GM12878 (cell line): ENCODE results near the gene THAP4. TPM values are rescaled to one million over a fixed set of nuclear protein-coding genes. Genes with fewer than 3 reads are reported as not detected.
A peak's percentile ranks its signal among the peaks of the same experiment; 100 is the strongest.

ENCODE experiments used
- ATF2 ChIP-seq: IDR thresholded peaks from 2 replicates; pipeline ENCODE4 v1.6.1; 2012; ENCODE audit warnings: low read length, inconsistent platforms
- EGR1 ChIP-seq, 2 experiments: IDR thresholded peaks; 1 replicate in 1 of 2; 2 replicates in 1 of 2; pipeline ENCODE4 v1.6.1; 2011 to 2012; ENCODE audit warnings: low read depth in 2 of 2, low read length in 2 of 2, borderline replicate concordance in 1 of 2, mild to moderate bottlenecking in 1 of 2, moderate library complexity in 1 of 2
- GABPA ChIP-seq: IDR thresholded peaks from 2 replicates; pipeline ENCODE4 v1.6.1; 2014; ENCODE audit warnings: antibody characterized with exemption, low read depth, mild to moderate bottlenecking, inconsistent platforms
- HCFC1 ChIP-seq: fragments of 150-350 bp; IDR thresholded peaks from 2 replicates; pipeline ENCODE4 v1.6.1; 2014; ENCODE audit warnings: low read length
- HDGF ChIP-seq: fragments of 450-650 bp; IDR thresholded peaks from 2 replicates; pipeline ENCODE4 v1.6.1; 2016; ENCODE audit warnings: antibody characterized with exemption
- MXI1 ChIP-seq: fragments of 150-350 bp; IDR thresholded peaks from 2 replicates; pipeline ENCODE4 v1.6.1; 2011; ENCODE audit warnings: low read depth, mild to moderate bottlenecking, inconsistent platforms, low read length, improper control_type of control experiment
- MYB ChIP-seq: fragments of 150-350 bp; IDR thresholded peaks from 2 replicates; pipeline ENCODE4 v1.6.1; 2014; ENCODE audit warnings: mild to moderate bottlenecking, low read depth, low read length, borderline replicate concordance
- NKRF ChIP-seq: fragments of 450-650 bp; conservative IDR thresholded peaks from 2 replicates; pipeline ENCODE4 v1.6.1; 2017; ENCODE audit warnings: mild to moderate bottlenecking, moderate library complexity
- PKNOX1 ChIP-seq: fragments of 450-650 bp; IDR thresholded peaks from 2 replicates; pipeline ENCODE4 v1.6.1; 2016; ENCODE audit warnings: mild to moderate bottlenecking
- POLR2AphosphoS2 ChIP-seq: IDR thresholded peaks from 2 replicates; pipeline ENCODE4 v1.6.1; 2011; ENCODE audit warnings: low read depth, mild to moderate bottlenecking, low read length, improper control_type of control experiment, moderate library complexity
- POLR2AphosphoS5 ChIP-seq: IDR thresholded peaks from 2 replicates; pipeline ENCODE4 v1.6.1; 2011; ENCODE audit warnings: mild to moderate bottlenecking, low read length, inconsistent platforms
- SMC3 ChIP-seq: IDR thresholded peaks from 2 replicates; pipeline ENCODE4 v1.6.1; 2011; ENCODE audit warnings: low read length, improper control_type of control experiment, borderline replicate concordance
- polyA plus RNA-seq, 11 experiments: library from polyadenylated mRNA; depleted of rRNA in 4 of 11; unstranded in 6 of 11; stranded (reverse) in 5 of 11; fragments of >200 nt; fragmentation: Nextera tagmentation in 4 of 11; fragmentation: Illumina TruSeq in 1 of 11; extraction: Ambion mirVana in 4 of 11; extraction: Trizol in 1 of 11; gene quantifications; 1 replicate in 1 of 11; 2 replicates in 10 of 11; pipeline versions ENCODE4 v1.2.1 to v1.2.3, GENCODE V29; 2011 to 2016; ENCODE audit warnings: inconsistent platforms in 2 of 11, missing spikeins in 2 of 11, low read depth in 1 of 11
- total RNA-seq, 4 experiments: library from RNA; depleted of rRNA in 3 of 4; stranded (reverse); fragments of >200 nt in 3 of 4; fragmentation: Illumina TruSeq in 1 of 4; extraction: Trizol in 1 of 4; gene quantifications; 2 replicates each; pipeline versions ENCODE4 v1.2.1 to v1.2.3, GENCODE V29; 2013 to 2021
- TF ChIP-seq, protein P1 (sequence below): IDR thresholded peaks from 2 replicates; pipeline ENCODE4 v1.6.1; 2012; ENCODE audit warnings: low read depth, low read length, improper control_type of control experiment
- TF ChIP-seq, protein P2 (sequence below): fragments of 450-650 bp; formaldehyde crosslinking; IDR thresholded peaks from 2 replicates; pipeline ENCODE4 v1.5.0; 2022; ENCODE audit warnings: mild to moderate bottlenecking, missing genetic modification characterization
- TF ChIP-seq, protein P3 (sequence below): fragments of 450-650 bp; IDR thresholded peaks from 2 replicates; pipeline ENCODE4 v1.6.1; 2017; ENCODE audit warnings: mild to moderate bottlenecking
- TF ChIP-seq, protein P4 (sequence below): fragments of 450-650 bp; IDR thresholded peaks from 2 replicates; pipeline ENCODE4 v1.6.1; 2014; ENCODE audit warnings: mild to moderate bottlenecking

The THAP4 gene
- total and polyA plus RNA-seq, 10 of the 15 experiments (the other 5 are each of a cell fraction or from before 2014, with no cell fraction given): 12.9 to 67.7 (median 44.5) TPM

- TF ChIP-seq, protein P1, sequence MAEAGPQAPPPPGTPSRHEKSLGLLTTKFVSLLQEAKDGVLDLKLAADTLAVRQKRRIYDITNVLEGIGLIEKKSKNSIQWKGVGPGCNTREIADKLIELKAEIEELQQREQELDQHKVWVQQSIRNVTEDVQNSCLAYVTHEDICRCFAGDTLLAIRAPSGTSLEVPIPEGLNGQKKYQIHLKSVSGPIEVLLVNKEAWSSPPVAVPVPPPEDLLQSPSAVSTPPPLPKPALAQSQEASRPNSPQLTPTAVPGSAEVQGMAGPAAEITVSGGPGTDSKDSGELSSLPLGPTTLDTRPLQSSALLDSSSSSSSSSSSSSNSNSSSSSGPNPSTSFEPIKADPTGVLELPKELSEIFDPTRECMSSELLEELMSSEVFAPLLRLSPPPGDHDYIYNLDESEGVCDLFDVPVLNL: no peak
- TF ChIP-seq NKRF (no peak; the same call in 1 of the 2 replicates), HDGF (0 out of 2 replicates have a peak, but pooled peaks have one; percentile 40), POLR2AphosphoS2 (0 out of 2 replicates have a peak, but pooled peaks have one; percentile 67), ATF2 (no peak), MXI1 (peak; percentile 84), PKNOX1 (peak; percentile 59), HCFC1 (peak; percentile 91), EGR1 (IDR thresholded peaks at IDR 0.05; ENCODE audit: borderline replicate concordance in 1 of 2, low read depth in 2 of 2, low read length in 2 of 2) (peak; percentile 55 to 75), GABPA (peak; percentile 62; the same call in 1 of the 2 replicates), MYB (no peak), SMC3 (no peak), POLR2AphosphoS5 (peak; percentile 83; the same call in 1 of the 2 replicates)
- TF ChIP-seq, protein P2, sequence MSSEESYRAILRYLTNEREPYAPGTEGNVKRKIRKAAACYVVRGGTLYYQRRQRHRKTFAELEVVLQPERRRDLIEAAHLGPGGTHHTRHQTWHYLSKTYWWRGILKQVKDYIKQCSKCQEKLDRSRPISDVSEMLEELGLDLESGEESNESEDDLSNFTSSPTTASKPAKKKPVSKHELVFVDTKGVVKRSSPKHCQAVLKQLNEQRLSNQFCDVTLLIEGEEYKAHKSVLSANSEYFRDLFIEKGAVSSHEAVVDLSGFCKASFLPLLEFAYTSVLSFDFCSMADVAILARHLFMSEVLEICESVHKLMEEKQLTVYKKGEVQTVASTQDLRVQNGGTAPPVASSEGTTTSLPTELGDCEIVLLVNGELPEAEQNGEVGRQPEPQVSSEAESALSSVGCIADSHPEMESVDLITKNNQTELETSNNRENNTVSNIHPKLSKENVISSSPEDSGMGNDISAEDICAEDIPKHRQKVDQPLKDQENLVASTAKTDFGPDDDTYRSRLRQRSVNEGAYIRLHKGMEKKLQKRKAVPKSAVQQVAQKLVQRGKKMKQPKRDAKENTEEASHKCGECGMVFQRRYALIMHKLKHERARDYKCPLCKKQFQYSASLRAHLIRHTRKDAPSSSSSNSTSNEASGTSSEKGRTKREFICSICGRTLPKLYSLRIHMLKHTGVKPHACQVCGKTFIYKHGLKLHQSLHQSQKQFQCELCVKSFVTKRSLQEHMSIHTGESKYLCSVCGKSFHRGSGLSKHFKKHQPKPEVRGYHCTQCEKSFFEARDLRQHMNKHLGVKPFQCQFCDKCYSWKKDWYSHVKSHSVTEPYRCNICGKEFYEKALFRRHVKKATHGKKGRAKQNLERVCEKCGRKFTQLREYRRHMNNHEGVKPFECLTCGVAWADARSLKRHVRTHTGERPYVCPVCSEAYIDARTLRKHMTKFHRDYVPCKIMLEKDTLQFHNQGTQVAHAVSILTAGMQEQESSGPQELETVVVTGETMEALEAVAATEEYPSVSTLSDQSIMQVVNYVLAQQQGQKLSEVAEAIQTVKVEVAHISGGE (CRISPR knock-in tag): no peak
- TF ChIP-seq, protein P3, sequence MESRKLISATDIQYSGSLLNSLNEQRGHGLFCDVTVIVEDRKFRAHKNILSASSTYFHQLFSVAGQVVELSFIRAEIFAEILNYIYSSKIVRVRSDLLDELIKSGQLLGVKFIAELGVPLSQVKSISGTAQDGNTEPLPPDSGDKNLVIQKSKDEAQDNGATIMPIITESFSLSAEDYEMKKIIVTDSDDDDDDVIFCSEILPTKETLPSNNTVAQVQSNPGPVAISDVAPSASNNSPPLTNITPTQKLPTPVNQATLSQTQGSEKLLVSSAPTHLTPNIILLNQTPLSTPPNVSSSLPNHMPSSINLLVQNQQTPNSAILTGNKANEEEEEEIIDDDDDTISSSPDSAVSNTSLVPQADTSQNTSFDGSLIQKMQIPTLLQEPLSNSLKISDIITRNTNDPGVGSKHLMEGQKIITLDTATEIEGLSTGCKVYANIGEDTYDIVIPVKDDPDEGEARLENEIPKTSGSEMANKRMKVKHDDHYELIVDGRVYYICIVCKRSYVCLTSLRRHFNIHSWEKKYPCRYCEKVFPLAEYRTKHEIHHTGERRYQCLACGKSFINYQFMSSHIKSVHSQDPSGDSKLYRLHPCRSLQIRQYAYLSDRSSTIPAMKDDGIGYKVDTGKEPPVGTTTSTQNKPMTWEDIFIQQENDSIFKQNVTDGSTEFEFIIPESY: no peak
- TF ChIP-seq, protein P4, sequence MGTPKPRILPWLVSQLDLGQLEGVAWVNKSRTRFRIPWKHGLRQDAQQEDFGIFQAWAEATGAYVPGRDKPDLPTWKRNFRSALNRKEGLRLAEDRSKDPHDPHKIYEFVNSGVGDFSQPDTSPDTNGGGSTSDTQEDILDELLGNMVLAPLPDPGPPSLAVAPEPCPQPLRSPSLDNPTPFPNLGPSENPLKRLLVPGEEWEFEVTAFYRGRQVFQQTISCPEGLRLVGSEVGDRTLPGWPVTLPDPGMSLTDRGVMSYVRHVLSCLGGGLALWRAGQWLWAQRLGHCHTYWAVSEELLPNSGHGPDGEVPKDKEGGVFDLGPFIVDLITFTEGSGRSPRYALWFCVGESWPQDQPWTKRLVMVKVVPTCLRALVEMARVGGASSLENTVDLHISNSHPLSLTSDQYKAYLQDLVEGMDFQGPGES: no peak
These were observed at the start of gene THAP4, which contains the start of gene ATG4B (continued) for GRCh38 chr2:241637018-241637794.
